Measurements from ENCODE around the gene PPP3CB. TPM values are rescaled to one million over a fixed set of nuclear protein-coding genes. Genes with fewer than 3 reads are reported as not detected.
A peak's percentile ranks its signal among the peaks of the same experiment; 100 is the strongest.
"Not testable (repeated sequence)": the region's sequence is repeated elsewhere in the genome, so short reads cannot be mapped to it uniquely, and the experiment has no call there.

The PPP3CB gene
- total RNA-seq, 1 donor from 2014 or later = 62.9 TPM

- ATAC-seq (peak; percentile 51), DNase-seq (ENCODE audit: missing footprints) (no peak)
- intact Hi-C loops (cut with DNase I) = no loop called here
Measured at GRCh38 chr10:73432646-73433537, 62.9 kb downstream of the PPP3CB start.

- ATAC-seq = no peak
- intact Hi-C loops (cut with DNase I) = no loop called here
- DNase-seq (ENCODE audit: missing footprints) = no peak
Measured at GRCh38 chr10:73426318-73426717, 69.5 kb downstream of the PPP3CB start.

GRCh38 chr10:73424478-73424877 is 71.3 kb downstream of the PPP3CB start:
- no peak for ATAC-seq
- DNase-seq (ENCODE audit: missing footprints) = no peak
- intact Hi-C loops (cut with DNase I) = no loop called here

GRCh38 chr10:73423309-73423708 is 72.5 kb downstream of the PPP3CB start:
- DNase-seq (ENCODE audit: missing footprints) (no peak), ATAC-seq (no peak)
- intact Hi-C loops (cut with DNase I) = no loop called here

- DNase-seq (ENCODE audit: missing footprints) = no peak
- intact Hi-C loops (cut with DNase I) = no loop called here
- no peak for ATAC-seq
Measured at GRCh38 chr10:73416571-73416970, 79.3 kb downstream of the PPP3CB start.

GRCh38 chr10:73414230-73414945 is 81.4 kb downstream of the PPP3CB start:
- DNase-seq (ENCODE audit: missing footprints) (no peak), ATAC-seq (no peak)
- intact Hi-C loops (cut with DNase I) = no loop called here

GRCh38 chr10:73413528-73414229 is 82.1 kb downstream of the PPP3CB start, which contains the start of gene ANXA7:
Gene ANXA7, minus strand, starts transcription at chr10:73414058. Its CDS starts 13,202 bp downstream, at chr10:73400856.
- DNase-seq (ENCODE audit: missing footprints) = peak; percentile 98
- intact Hi-C loops (cut with DNase I) = no loop called here
- peak; percentile 99 for ATAC-seq

- intact Hi-C loops (cut with DNase I) = no loop called here
- ATAC-seq (no peak), DNase-seq (ENCODE audit: missing footprints) (no peak)
Measured at GRCh38 chr10:73413108-73413527, 82.7 kb downstream of the PPP3CB start.

- ATAC-seq = no peak
- intact Hi-C loops (cut with DNase I) = no loop called here
- DNase-seq (ENCODE audit: missing footprints) = no peak
Measured at GRCh38 chr10:73410897-73411296, 84.9 kb downstream of the PPP3CB start.

- no peak for DNase-seq (ENCODE audit: missing footprints)
- ATAC-seq = no peak
- intact Hi-C loops (cut with DNase I) = no loop called here
Measured at GRCh38 chr10:73408978-73409521, 86.8 kb downstream of the PPP3CB start.

GRCh38 chr10:73408061-73408460 is 87.8 kb downstream of the PPP3CB start:
- no peak for ATAC-seq
- DNase-seq (ENCODE audit: missing footprints) = no peak
- intact Hi-C loops (cut with DNase I) = no loop called here

- no peak for ATAC-seq
- intact Hi-C loops (cut with DNase I) = no loop called here
- no peak for DNase-seq (ENCODE audit: missing footprints)
Measured at GRCh38 chr10:73407495-73407894, 88.3 kb downstream of the PPP3CB start.

- intact Hi-C loops (cut with DNase I) = no loop called here
- DNase-seq (ENCODE audit: missing footprints) = no peak
Measured at GRCh38 chr10:73406846-73407245, 89.0 kb downstream of the PPP3CB start.

GRCh38 chr10:73405556-73405955 is 90.3 kb downstream of the PPP3CB start:
- DNase-seq (ENCODE audit: missing footprints) (no peak), ATAC-seq (no peak)
- intact Hi-C loops (cut with DNase I) = no loop called here

More at GRCh38 chr10:73406846-73407245, 89.0 kb downstream of the PPP3CB start:
- ATAC-seq = no peak

GRCh38 chr10:73404690-73405089 is 91.1 kb downstream of the PPP3CB start:
- no peak for DNase-seq (ENCODE audit: missing footprints)
- intact Hi-C loops (cut with DNase I) = no loop called here
- ATAC-seq = no peak

GRCh38 chr10:73401636-73402035 is 94.2 kb downstream of the PPP3CB start:
- no peak for DNase-seq (ENCODE audit: missing footprints)
- no peak for ATAC-seq
- intact Hi-C loops (cut with DNase I) = no loop called here

GRCh38 chr10:73399063-73399462 is 96.8 kb downstream of the PPP3CB start:
- ATAC-seq (no peak), DNase-seq (ENCODE audit: missing footprints) (no peak)
- intact Hi-C loops (cut with DNase I) = no loop called here

- DNase-seq (ENCODE audit: missing footprints) (no peak), ATAC-seq (no peak)
- intact Hi-C loops (cut with DNase I) = no loop called here
Measured at GRCh38 chr10:73398024-73398423, 97.8 kb downstream of the PPP3CB start.

GRCh38 chr10:73394325-73394724 is 101.5 kb downstream of the PPP3CB start:
- DNase-seq (ENCODE audit: missing footprints); intact Hi-C loops (cut with DNase I); ATAC-seq: not testable (repeated sequence)

All from Right ventricle myocardium inferior (tissue), 1 donor.